ENCODE measurements around the gene ELOVL2. TPM values are rescaled to one million over a fixed set of nuclear protein-coding genes. Genes with fewer than 3 reads are reported as not detected.

Gene ELOVL2
- total RNA-seq, 1 donor from 2014 or later, result not detected

DNA sequence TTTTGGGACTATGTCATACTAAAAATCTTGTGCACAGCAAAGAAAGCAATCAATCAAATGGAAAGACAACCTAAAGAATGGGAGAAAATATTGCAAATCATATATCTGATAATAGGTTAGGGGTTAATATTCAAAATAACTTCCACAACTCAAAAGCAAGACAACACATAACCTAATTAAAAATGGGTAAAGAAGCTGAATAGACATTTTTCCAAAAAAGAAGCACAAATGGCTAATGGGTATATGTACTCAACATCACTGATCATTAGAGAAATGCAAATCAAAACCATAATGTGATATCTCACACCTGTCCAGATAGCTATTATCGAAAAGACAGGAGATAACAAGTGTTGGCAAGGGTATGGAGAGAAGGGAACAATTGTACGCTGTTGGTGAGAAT is 104.3 kb downstream of the ELOVL2 start:
- intact Hi-C loops (cut with micrococcal nuclease), result no loop called here

DNA sequence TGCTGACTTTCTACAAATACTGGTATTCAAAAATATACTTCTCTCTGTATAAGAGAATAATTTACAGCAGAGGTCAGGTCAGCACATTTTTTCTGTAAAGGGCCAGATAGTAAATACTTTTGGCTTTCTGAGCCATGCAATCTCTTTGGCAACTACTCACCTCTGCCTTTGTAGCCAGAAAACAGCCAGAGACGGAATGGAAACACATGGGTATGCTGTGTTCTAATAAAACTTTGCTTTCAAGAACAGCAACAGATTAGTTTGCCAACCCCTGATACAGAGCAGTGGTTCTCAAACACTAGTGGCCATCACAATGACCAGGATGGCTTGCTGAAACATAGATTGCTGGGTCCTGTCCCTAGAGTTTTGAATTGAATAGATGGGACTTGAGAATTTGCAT is 111.0 kb downstream of the ELOVL2 start:
- intact Hi-C loops (cut with micrococcal nuclease), result no loop called here

Other genes with a start within 250 kb of the ELOVL2 start
- 0.17 TPM in 2 replicates for gene MAK, start 205.8 kb downstream of the ELOVL2 start, total RNA-seq
- not detected in 2 replicates for gene GCM2, start 162.3 kb downstream of the ELOVL2 start, total RNA-seq
- 0.10 TPM in 1 of 2 replicates, not detected in the other for gene SYCP2L, start 157.3 kb downstream of the ELOVL2 start, total RNA-seq
- 11.5 and 11.8 TPM in 2 replicates for gene SMIM13, start 49.5 kb upstream of the ELOVL2 start, total RNA-seq
- not detected in 2 replicates for gene ERVFRD-1, start 67.4 kb upstream of the ELOVL2 start, total RNA-seq
- 64.0 and 71.1 TPM in 2 replicates for gene NEDD9, start 188.4 kb upstream of the ELOVL2 start, total RNA-seq

Measured in T-helper 1 cell treated with Interleukin-12 subunit alpha and Interleukin-12 subunit beta and Interleukin-4 antibody, amounts not matched to agents 30 ng/mL and 1 ng/mL, for 36 hours (primary cell).